Endothelial cell of umbilical vein (primary cell): ENCODE data around the gene NELFA.

Experiments
- CTCF ChIP-seq, 2 donors: IDR thresholded peaks; 1 replicate in 1 of 2; 2 replicates in 1 of 2; pipeline ENCODE4 v1.5.1; 2011; ENCODE audit warnings: low read length in 2 of 2, mild to moderate bottlenecking in 2 of 2, moderate library complexity in 2 of 2, control low read depth in 1 of 2, inconsistent platforms in 1 of 2, low read depth in 1 of 2; ENCODE audit not compliant: insufficient read depth in 1 of 2; ENCODE audit errors: extremely low read depth in 1 of 2
- EZH2 ChIP-seq: IDR thresholded peaks from 2 replicates; pipeline ENCODE4 v1.6.1; 2012; ENCODE audit warnings: borderline replicate concordance, low read depth, mild to moderate bottlenecking, moderate library complexity, low read length, inconsistent platforms; ENCODE audit not compliant: severe bottlenecking
- FOS ChIP-seq: IDR thresholded peaks from 2 replicates; pipeline ENCODE4 v1.6.1; 2011; ENCODE audit warnings: mild to moderate bottlenecking, low read length, moderate library complexity, borderline replicate concordance; ENCODE audit not compliant: insufficient read depth
- GATA2 ChIP-seq: IDR thresholded peaks from 2 replicates; pipeline ENCODE4 v1.7.0; 2011; ENCODE audit warnings: low read depth, mild to moderate bottlenecking, moderate library complexity, mixed read lengths, low read length; ENCODE audit not compliant: insufficient read length, insufficient read depth
- MAX ChIP-seq: IDR thresholded peaks from 2 replicates; pipeline ENCODE4 v1.6.1; 2011; ENCODE audit not compliant: insufficient read depth, insufficient read length
- MYC ChIP-seq: IDR thresholded peaks from one replicate; pipeline ENCODE4 v1.6.1; 2011; ENCODE audit warnings: mild to moderate bottlenecking, low read depth, low read length
- POLR2A ChIP-seq: IDR thresholded peaks from 2 replicates; pipeline ENCODE4 v1.6.1; 2012; ENCODE audit warnings: low read depth, mild to moderate bottlenecking, control low read depth, low read length
- POLR2AphosphoS5 ChIP-seq: IDR thresholded peaks from 2 replicates; pipeline ENCODE4 v1.6.1; 2012; ENCODE audit warnings: low read depth, mild to moderate bottlenecking, control low read depth, low read length, moderate library complexity; ENCODE audit not compliant: insufficient read depth

GRCh38 chr4:1969928-1970723 lies 38.6 kb downstream of the NELFA start:
- TF ChIP-seq POLR2AphosphoS5 (no peak), CTCF (IDR thresholded peaks at IDR 0.05; ENCODE audit: extremely low read depth in 1 of 2, insufficient read depth in 1 of 2, low read depth in 1 of 2, low read length in 2 of 2) (no peak), GATA2 (no peak), POLR2A (no peak), EZH2 (no peak), MYC (no peak), MAX (no peak), FOS (no peak)
